ENCODE data around the gene CSRNP3. TPM values are rescaled to one million over a fixed set of nuclear protein-coding genes. Genes with fewer than 3 reads are reported as not detected.

The CSRNP3 gene
- total RNA-seq, 1 experiment from 2014 or later, result 0.05 TPM

GRCh38 chr2:165423081-165423480 is 46.4 kb upstream of the CSRNP3 start:
- Histone ChIP-seq H3K4me1 (ENCODE audit: control insufficient read depth in 1 of 2, insufficient read depth in 2 of 2, low read length in 2 of 2) (no peaks in the 10 kb centered on the region), H3K36me3 (ENCODE audit: control insufficient read depth in 1 of 2, insufficient read depth in 2 of 2, low read length in 2 of 2) (no peaks in the 10 kb centered on the region), H3K79me2 (ENCODE audit: insufficient read depth, low read length) (no peaks in the 10 kb centered on the region), H4K20me1 (ENCODE audit: insufficient read depth) (no peaks in the 10 kb centered on the region), H3K9me2 (ENCODE audit: insufficient read depth) (no peaks in the 10 kb centered on the region), H3K4me2 (ENCODE audit: low read length) (no peak overlapping the region), H3K9ac (ENCODE audit: low read length) (no peak overlapping the region), H3K27me3 (ENCODE audit: insufficient read depth, low read length) (no peaks in the 10 kb centered on the region), H2AFZ (ENCODE audit: low read depth, low read length, poor library complexity, severe bottlenecking) (no peak overlapping the region), H3K9me3 (ENCODE audit: control insufficient read depth in 1 of 2, insufficient read depth in 1 of 2, low read depth in 1 of 2, low read length in 2 of 2) (no peaks in the 10 kb centered on the region), H3K4me3 (replicated peaks in 1 of 2; ENCODE audit: low read depth in 1 of 2, low read length in 2 of 2) (no peak overlapping the region), H3K27ac (ENCODE audit: low read depth, low read length) (no peak overlapping the region)
- no TSS peak for BruUV-seq (replicated peaks)
- ChIA-PET CTCF (no interaction called here), RAD21 (ENCODE audit: low non-redundant PET in 1 of 2, low total read pairs in 2 of 2, uncharacterized antibody in 2 of 2, unreplicated experiment in 2 of 2) (no interaction called here), POLR2A (no interaction called here)
- TF ChIP-seq SIN3A (IDR thresholded peaks at IDR 0.05; ENCODE audit: low read depth) (no peak), CBX3 (IDR thresholded peaks at IDR 0.05; ENCODE audit: low read depth) (no peak), YY1 (IDR thresholded peaks at IDR 0.05; ENCODE audit: extremely low read depth, insufficient replicate concordance, low read depth, low read length) (no peak), EZH2 (IDR thresholded peaks at IDR 0.05) (no peak), POLR2AphosphoS5 (IDR thresholded peaks at IDR 0.05; ENCODE audit: low read depth, low read length) (no peak), POLR2A (IDR thresholded peaks at IDR 0.05; ENCODE audit: borderline replicate concordance, extremely low read depth, insufficient read depth, insufficient read length) (no peak)
- ATAC-seq (no peak), DNase-seq (ENCODE audit: low read depth, low spot score) (no peak)
- intact Hi-C loops (cut with micrococcal nuclease), result no loop called here

GRCh38 chr2:165425556-165425955 is 43.9 kb upstream of the CSRNP3 start:
- ChIA-PET RAD21 (ENCODE audit: low non-redundant PET in 1 of 2, low total read pairs in 2 of 2, uncharacterized antibody in 2 of 2, unreplicated experiment in 2 of 2) (no interaction called here), CTCF (no interaction called here), POLR2A (no interaction called here)
- Histone ChIP-seq H3K4me3 (replicated peaks in 1 of 2; ENCODE audit: low read depth in 1 of 2, low read length in 2 of 2) (no peak overlapping the region), H3K36me3 (ENCODE audit: control insufficient read depth in 1 of 2, insufficient read depth in 2 of 2, low read length in 2 of 2) (no peaks in the 10 kb centered on the region), H3K9ac (ENCODE audit: low read length) (no peak overlapping the region), H3K27me3 (ENCODE audit: insufficient read depth, low read length) (no peaks in the 10 kb centered on the region), H3K79me2 (ENCODE audit: insufficient read depth, low read length) (no peaks in the 10 kb centered on the region), H3K4me1 (ENCODE audit: control insufficient read depth in 1 of 2, insufficient read depth in 2 of 2, low read length in 2 of 2) (no peaks in the 10 kb centered on the region), H3K27ac (ENCODE audit: low read depth, low read length) (no peak overlapping the region), H3K4me2 (ENCODE audit: low read length) (no peak overlapping the region), H2AFZ (ENCODE audit: low read depth, low read length, poor library complexity, severe bottlenecking) (no peak overlapping the region), H3K9me2 (ENCODE audit: insufficient read depth) (no peaks in the 10 kb centered on the region), H4K20me1 (ENCODE audit: insufficient read depth) (no peaks in the 10 kb centered on the region), H3K9me3 (ENCODE audit: control insufficient read depth in 1 of 2, insufficient read depth in 1 of 2, low read depth in 1 of 2, low read length in 2 of 2) (no peaks in the 10 kb centered on the region)
- no peak for DNase-seq (ENCODE audit: low read depth, low spot score)
- intact Hi-C loops (cut with micrococcal nuclease), result no loop called here
- ATAC-seq, result no peak
- no peak for TF ChIP-seq TCF7L2 (IDR thresholded peaks at IDR 0.05; ENCODE audit: borderline replicate concordance, extremely low read depth, insufficient read depth, insufficient read length)
- no peak for TF ChIP-seq FOSL1 (IDR thresholded peaks at IDR 0.05; ENCODE audit: low read depth)
- TF ChIP-seq SIN3A (IDR thresholded peaks at IDR 0.05; ENCODE audit: low read depth), result no peak
- no peak for TF ChIP-seq POLR2AphosphoS5 (IDR thresholded peaks at IDR 0.05; ENCODE audit: low read depth, low read length)
- TF ChIP-seq, protein P1, sequence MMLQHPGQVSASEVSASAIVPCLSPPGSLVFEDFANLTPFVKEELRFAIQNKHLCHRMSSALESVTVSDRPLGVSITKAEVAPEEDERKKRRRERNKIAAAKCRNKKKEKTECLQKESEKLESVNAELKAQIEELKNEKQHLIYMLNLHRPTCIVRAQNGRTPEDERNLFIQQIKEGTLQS (IDR thresholded peaks at IDR 0.05), result no peak
- TF ChIP-seq, protein P2, sequence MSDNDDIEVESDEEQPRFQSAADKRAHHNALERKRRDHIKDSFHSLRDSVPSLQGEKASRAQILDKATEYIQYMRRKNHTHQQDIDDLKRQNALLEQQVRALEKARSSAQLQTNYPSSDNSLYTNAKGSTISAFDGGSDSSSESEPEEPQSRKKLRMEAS (IDR thresholded peaks at IDR 0.05), result no peak
- TF ChIP-seq ZFX (IDR thresholded peaks at IDR 0.05), result no peak
- no peak for TF ChIP-seq CBX3 (IDR thresholded peaks at IDR 0.05; ENCODE audit: low read depth)
- no peak for TF ChIP-seq SRF (IDR thresholded peaks at IDR 0.05; ENCODE audit: low read depth)
- no peak for TF ChIP-seq EZH2phosphoT487 (IDR thresholded peaks at IDR 0.05; ENCODE audit: borderline replicate concordance)
- TF ChIP-seq, protein P3, sequence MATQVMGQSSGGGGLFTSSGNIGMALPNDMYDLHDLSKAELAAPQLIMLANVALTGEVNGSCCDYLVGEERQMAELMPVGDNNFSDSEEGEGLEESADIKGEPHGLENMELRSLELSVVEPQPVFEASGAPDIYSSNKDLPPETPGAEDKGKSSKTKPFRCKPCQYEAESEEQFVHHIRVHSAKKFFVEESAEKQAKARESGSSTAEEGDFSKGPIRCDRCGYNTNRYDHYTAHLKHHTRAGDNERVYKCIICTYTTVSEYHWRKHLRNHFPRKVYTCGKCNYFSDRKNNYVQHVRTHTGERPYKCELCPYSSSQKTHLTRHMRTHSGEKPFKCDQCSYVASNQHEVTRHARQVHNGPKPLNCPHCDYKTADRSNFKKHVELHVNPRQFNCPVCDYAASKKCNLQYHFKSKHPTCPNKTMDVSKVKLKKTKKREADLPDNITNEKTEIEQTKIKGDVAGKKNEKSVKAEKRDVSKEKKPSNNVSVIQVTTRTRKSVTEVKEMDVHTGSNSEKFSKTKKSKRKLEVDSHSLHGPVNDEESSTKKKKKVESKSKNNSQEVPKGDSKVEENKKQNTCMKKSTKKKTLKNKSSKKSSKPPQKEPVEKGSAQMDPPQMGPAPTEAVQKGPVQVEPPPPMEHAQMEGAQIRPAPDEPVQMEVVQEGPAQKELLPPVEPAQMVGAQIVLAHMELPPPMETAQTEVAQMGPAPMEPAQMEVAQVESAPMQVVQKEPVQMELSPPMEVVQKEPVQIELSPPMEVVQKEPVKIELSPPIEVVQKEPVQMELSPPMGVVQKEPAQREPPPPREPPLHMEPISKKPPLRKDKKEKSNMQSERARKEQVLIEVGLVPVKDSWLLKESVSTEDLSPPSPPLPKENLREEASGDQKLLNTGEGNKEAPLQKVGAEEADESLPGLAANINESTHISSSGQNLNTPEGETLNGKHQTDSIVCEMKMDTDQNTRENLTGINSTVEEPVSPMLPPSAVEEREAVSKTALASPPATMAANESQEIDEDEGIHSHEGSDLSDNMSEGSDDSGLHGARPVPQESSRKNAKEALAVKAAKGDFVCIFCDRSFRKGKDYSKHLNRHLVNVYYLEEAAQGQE (IDR thresholded peaks at IDR 0.05; ENCODE audit: low read depth), result no peak
- no TSS peak for BruUV-seq (replicated peaks)
